Caco-2 (cell line): Measurements from ENCODE around the gene ABCB1. TPM values are rescaled to one million over a fixed set of nuclear protein-coding genes. Genes with fewer than 3 reads are reported as not detected.
"Not testable (repeated sequence)": the region's sequence is repeated elsewhere in the genome, so short reads cannot be mapped to it uniquely, and the experiment has no call there.

Source experiments
- BruUV-seq: library from RNA; stranded (reverse); fragments of 400-500 nt; replicated peaks from 2 replicates; lab custom pipeline; 2021; lab: Mats Ljungman, UMichigan
- CTCF ChIA-PET: fragments of 300-600 bp; sonication (Branson Sonifier 250); formaldehyde crosslinking; loops from one replicate; lab custom pipeline; 2022; ENCODE audit warnings: antibody characterized with exemption; lab: Charles Lee
- POLR2A ChIA-PET: fragments of 300-600 bp; sonication (Branson Sonifier 250); formaldehyde crosslinking; loops from one replicate; lab custom pipeline; 2022; ENCODE audit warnings: antibody characterized with exemption; lab: Charles Lee
- DNase-seq, 2 experiments: peaks; one replicate each; pipeline versions ENCODE4 v3.0.0 to v3.0.0-alpha.2; 2020 to 2022
- H3K27me3 ChIP-seq: replicated peaks from 2 replicates; pipeline ENCODE4 v1.6.0; 2011; ENCODE audit warnings: low read length; ENCODE audit not compliant: control insufficient read depth, insufficient read depth
- H3K36me3 ChIP-seq: 2 replicates; pipeline ENCODE4 v1.5.1; 2011; ENCODE audit warnings: low read length; ENCODE audit not compliant: control insufficient read depth, insufficient read depth
- H3K4me1 ChIP-seq: fragments of 250-450 bp; sonication (Bioruptor Pico); 2 replicates; pipeline ENCODE4 v1.5.1; 2020; ENCODE audit warnings: mild to moderate bottlenecking
- H3K4me3 ChIP-seq: 2 replicates; pipeline ENCODE4 v1.5.1; 2011; ENCODE audit warnings: low read depth, mild to moderate bottlenecking, control low read depth, low read length
- H3K9me3 ChIP-seq: fragments of 250-450 bp; sonication (Bioruptor Pico); 2 replicates; pipeline ENCODE4 v1.5.1; 2020; ENCODE audit warnings: mild to moderate bottlenecking, moderate library complexity
- H3K27ac Mint-ChIP-seq: one replicate; pipeline ENCODE4 v1.8.0; 2022; ENCODE audit warnings: mixed read lengths; ENCODE audit not compliant: unreplicated experiment
- H3K27me3 Mint-ChIP-seq: one replicate; pipeline ENCODE4 v1.8.0; 2022; ENCODE audit warnings: mixed read lengths; ENCODE audit not compliant: insufficient read depth, unreplicated experiment
- H3K36me3 Mint-ChIP-seq: one replicate; pipeline ENCODE4 v1.8.0; 2022; ENCODE audit warnings: mild to moderate bottlenecking, mixed read lengths; ENCODE audit not compliant: insufficient read depth, unreplicated experiment
- H3K4me1 Mint-ChIP-seq: one replicate; pipeline ENCODE4 v1.8.0; 2022; ENCODE audit warnings: low read depth, mixed read lengths; ENCODE audit not compliant: unreplicated experiment
- H3K4me3 Mint-ChIP-seq: one replicate; pipeline ENCODE4 v1.8.0; 2022; ENCODE audit warnings: mild to moderate bottlenecking, moderate library complexity, mixed read lengths; ENCODE audit not compliant: unreplicated experiment
- H3K9me3 Mint-ChIP-seq: one replicate; pipeline ENCODE4 v1.8.0; 2022; ENCODE audit warnings: mixed read lengths; ENCODE audit not compliant: unreplicated experiment
- intact Hi-C: fragments of 100-400 bp; cut with micrococcal nuclease; formaldehyde crosslinking; loops from one replicate; pipeline ENCODE4 v1.10.0; 2022; ENCODE audit not compliant: unreplicated experiment
- total RNA-seq: library from RNA; stranded (reverse); gene quantifications from 2 replicates; pipeline ENCODE4 v1.2.3, GENCODE V29; 2022
- TF ChIP-seq, protein P1 (sequence below), 2 experiments: fragments of 200-600 bp in 1 of 2; IDR thresholded peaks; 1 replicate in 1 of 2; 2 replicates in 1 of 2; pipeline versions ENCODE4 v1.5.1 to v1.8.0; 2011 to 2022; ENCODE audit warnings: antibody characterized with exemption in 1 of 2, control low read depth in 1 of 2, inconsistent platforms in 1 of 2, low read depth in 1 of 2, low read length in 1 of 2, mild to moderate bottlenecking in 1 of 2, moderate library complexity in 1 of 2; ENCODE audit not compliant: insufficient read depth in 1 of 2, severe bottlenecking in 1 of 2, unreplicated experiment in 1 of 2

The ABCB1 gene
- total RNA-seq, 1 experiment from 2014 or later: 34.6 TPM

DNA sequence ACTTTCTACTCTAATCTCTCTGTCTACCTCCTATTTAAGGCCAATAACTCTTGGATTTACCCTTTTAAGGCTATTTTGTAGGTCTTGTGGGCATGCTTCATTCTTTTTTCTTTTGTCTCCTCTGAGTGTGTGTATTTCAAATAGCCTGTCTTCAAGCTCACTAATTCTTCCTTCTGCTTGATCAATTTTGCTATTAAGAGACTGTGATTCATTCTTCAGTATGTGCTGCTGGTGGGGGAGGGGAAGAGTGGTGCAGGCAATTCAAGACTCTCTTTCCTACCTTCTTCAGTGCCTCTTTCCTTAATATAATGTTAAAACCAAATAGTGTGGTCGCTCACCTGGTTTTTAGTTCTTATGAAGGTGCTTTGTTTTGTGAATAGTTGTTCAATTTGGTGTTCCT lies 20.0 kb downstream of the ABCB1 start:
- H3K36me3 Mint-ChIP-seq: no peaks in the 10 kb centered on the region
- TF ChIP-seq, protein P1, sequence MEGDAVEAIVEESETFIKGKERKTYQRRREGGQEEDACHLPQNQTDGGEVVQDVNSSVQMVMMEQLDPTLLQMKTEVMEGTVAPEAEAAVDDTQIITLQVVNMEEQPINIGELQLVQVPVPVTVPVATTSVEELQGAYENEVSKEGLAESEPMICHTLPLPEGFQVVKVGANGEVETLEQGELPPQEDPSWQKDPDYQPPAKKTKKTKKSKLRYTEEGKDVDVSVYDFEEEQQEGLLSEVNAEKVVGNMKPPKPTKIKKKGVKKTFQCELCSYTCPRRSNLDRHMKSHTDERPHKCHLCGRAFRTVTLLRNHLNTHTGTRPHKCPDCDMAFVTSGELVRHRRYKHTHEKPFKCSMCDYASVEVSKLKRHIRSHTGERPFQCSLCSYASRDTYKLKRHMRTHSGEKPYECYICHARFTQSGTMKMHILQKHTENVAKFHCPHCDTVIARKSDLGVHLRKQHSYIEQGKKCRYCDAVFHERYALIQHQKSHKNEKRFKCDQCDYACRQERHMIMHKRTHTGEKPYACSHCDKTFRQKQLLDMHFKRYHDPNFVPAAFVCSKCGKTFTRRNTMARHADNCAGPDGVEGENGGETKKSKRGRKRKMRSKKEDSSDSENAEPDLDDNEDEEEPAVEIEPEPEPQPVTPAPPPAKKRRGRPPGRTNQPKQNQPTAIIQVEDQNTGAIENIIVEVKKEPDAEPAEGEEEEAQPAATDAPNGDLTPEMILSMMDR (IDR thresholded peaks at IDR 0.05; ENCODE audit: insufficient read depth in 1 of 2, low read depth in 1 of 2, low read length in 1 of 2, severe bottlenecking in 1 of 2, unreplicated experiment in 1 of 2): no peak
- H3K4me1 Mint-ChIP-seq: no peaks in the 10 kb centered on the region
- H3K27ac Mint-ChIP-seq: no peak overlapping the region
- Histone ChIP-seq H3K36me3 (no peaks in the 10 kb centered on the region), H3K4me1 (no peaks in the 10 kb centered on the region), H3K27me3 (no peaks in the 10 kb centered on the region), H3K9me3 (no peaks in the 10 kb centered on the region), H3K4me3 (no peak overlapping the region)
- peaks cover 5% of the 10 kb centered on the region for H3K27me3 Mint-ChIP-seq
- no peak overlapping the region for H3K4me3 Mint-ChIP-seq
- no TSS peak for BruUV-seq
- ChIA-PET POLR2A (no interaction called here), CTCF (no interaction called here)
- intact Hi-C loops: no loop called here
- no peaks in the 10 kb centered on the region for H3K9me3 Mint-ChIP-seq
- DNase-seq: no peak

DNA sequence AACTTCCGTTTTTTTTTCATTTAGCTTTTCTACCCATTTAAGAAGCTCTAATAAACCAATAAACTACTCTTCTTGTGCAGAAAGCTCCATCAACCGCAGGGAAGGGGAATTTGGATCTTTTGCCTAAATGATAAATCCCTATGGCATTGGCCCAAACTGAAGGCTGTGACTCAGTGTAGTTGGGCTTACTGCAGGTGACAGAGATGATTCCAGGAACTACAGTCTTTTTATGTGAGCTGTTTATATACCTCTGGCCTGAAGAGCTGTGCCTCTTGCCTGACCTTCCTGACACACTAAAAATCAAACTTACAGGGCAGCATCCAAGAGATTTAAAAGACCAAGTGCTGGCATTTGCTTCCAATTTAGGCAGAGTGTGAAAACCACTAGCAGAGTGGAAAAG lies 25.2 kb downstream of the ABCB1 start:
- no peak overlapping the region for H3K4me3 ChIP-seq
- intact Hi-C loops: no loop called here
- H3K36me3 Mint-ChIP-seq: no peaks in the 10 kb centered on the region
- DNase-seq: no peak
- TF ChIP-seq, protein P1 (IDR thresholded peaks at IDR 0.05; ENCODE audit: insufficient read depth in 1 of 2, low read depth in 1 of 2, low read length in 1 of 2, severe bottlenecking in 1 of 2, unreplicated experiment in 1 of 2): no peak
- no peaks in the 10 kb centered on the region for H3K9me3 Mint-ChIP-seq
- H3K36me3 ChIP-seq: no peaks in the 10 kb centered on the region
- H3K4me3 Mint-ChIP-seq: no peak overlapping the region
- H3K27me3 Mint-ChIP-seq: no peaks in the 10 kb centered on the region
- no peak overlapping the region for H3K27ac Mint-ChIP-seq
- CTCF ChIA-PET: no interaction called here
- H3K27me3 ChIP-seq: no peaks in the 10 kb centered on the region
- H3K4me1 ChIP-seq: no peaks in the 10 kb centered on the region; the same call in 1 of the 2 replicates
- H3K9me3 ChIP-seq: no peaks in the 10 kb centered on the region
- H3K4me1 Mint-ChIP-seq: no peaks in the 10 kb centered on the region
- POLR2A ChIA-PET: no interaction called here
- BruUV-seq: no TSS peak

GRCh38 chr7:87574630-87575029 lies 26.1 kb downstream of the ABCB1 start:
- ChIA-PET POLR2A (no interaction called here), CTCF (no interaction called here)
- H3K27me3 Mint-ChIP-seq: no peaks in the 10 kb centered on the region
- TF ChIP-seq, protein P1 (IDR thresholded peaks at IDR 0.05; ENCODE audit: insufficient read depth in 1 of 2, low read depth in 1 of 2, low read length in 1 of 2, severe bottlenecking in 1 of 2, unreplicated experiment in 1 of 2): no peak
- Histone ChIP-seq H3K4me1 (peaks cover 5% of the 10 kb centered on the region; the same call in 1 of the 2 replicates), H3K9me3 (no peaks in the 10 kb centered on the region), H3K27me3 (no peaks in the 10 kb centered on the region), H3K4me3 (no peak overlapping the region), H3K36me3 (no peaks in the 10 kb centered on the region)
- H3K27ac Mint-ChIP-seq: no peak overlapping the region
- H3K9me3 Mint-ChIP-seq: no peaks in the 10 kb centered on the region
- no peak for DNase-seq
- no peak overlapping the region for H3K4me3 Mint-ChIP-seq
- BruUV-seq: no TSS peak
- no peaks in the 10 kb centered on the region for H3K36me3 Mint-ChIP-seq
- H3K4me1 Mint-ChIP-seq: no peaks in the 10 kb centered on the region
- intact Hi-C loops: no loop called here

GRCh38 chr7:87572513-87572912 lies 28.2 kb downstream of the ABCB1 start:
- H3K36me3 ChIP-seq, H3K27ac Mint-ChIP-seq, H3K4me3 ChIP-seq, H3K36me3 Mint-ChIP-seq, CTCF ChIA-PET, H3K4me3 Mint-ChIP-seq, BruUV-seq, intact Hi-C loops, POLR2A ChIA-PET, H3K9me3 Mint-ChIP-seq, H3K27me3 ChIP-seq, H3K4me1 Mint-ChIP-seq, H3K27me3 Mint-ChIP-seq, DNase-seq, H3K9me3 ChIP-seq: not testable (repeated sequence)
- H3K4me1 ChIP-seq: peaks cover 15% of the 10 kb centered on the region
